Stimulated activated CD4-positive, alpha-beta T cell treated with anti-CD3 and anti-CD28 coated beads, Interleukin-1b, Interleukin-23, amount 100 ng/mL, for 1 hour (primary cell): ENCODE results near the gene CGB7.
"Not testable (repeated sequence)": the region's sequence is repeated elsewhere in the genome, so short reads cannot be mapped to it uniquely, and the experiment has no call there.

Source experiments
- DNase-seq, 2 donors: peaks; one replicate each; pipeline ENCODE4 v3.0.0-alpha.2; 2020; ENCODE audit warnings: low read depth in 2 of 2

CGB7 gene

GRCh38 chr19:49042177-49042576, 15.4 kb downstream of the CGB7 start:
- DNase-seq: no peak

- not testable (repeated sequence) for DNase-seq
These were observed 17.8 kb downstream of the CGB7 start for GRCh38 chr19:49039736-49040135.

- not testable (repeated sequence) for DNase-seq
These were observed 18.8 kb downstream of the CGB7 start for GRCh38 chr19:49038557-49039276.

DNA sequence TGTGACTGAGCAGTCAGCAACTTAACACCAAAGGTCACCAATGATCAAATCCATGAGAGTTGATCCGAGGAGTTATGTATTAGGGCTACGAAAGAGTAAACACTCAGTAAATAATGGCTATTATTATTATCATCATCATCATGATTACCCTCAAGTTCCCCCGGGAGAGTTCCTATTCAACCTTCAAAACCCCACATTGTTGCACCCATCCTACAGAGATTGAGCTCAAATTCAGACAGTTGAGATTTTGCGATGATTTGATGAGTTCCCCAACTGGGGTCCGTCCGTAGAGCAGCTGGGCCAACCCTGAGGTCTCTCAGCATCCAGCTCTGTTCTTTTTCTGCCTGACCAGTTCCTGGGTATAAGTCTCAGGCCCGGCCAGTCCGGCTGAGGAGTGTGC, 19.4 kb downstream of the CGB7 start:
- not testable (repeated sequence) for DNase-seq

DNA sequence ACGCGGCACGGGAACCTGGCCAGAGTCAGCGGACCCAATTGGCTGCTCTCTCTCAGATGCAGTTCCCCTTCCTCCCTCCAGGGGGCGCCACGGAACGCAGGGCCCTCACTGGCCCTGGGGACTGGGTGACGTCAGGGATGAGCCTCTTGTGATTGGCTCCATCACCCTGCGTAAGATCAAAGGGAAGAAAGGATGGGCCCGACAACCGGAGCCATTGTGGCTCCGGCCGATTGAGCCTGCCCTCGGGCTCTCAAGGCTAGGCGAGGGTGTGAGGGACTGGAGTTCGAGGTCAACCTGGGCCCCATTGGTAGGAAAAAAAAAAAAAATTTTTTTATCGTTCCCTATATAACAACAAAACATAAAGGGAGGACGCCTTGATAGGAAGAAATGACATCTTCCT, 20.7 kb downstream of the CGB7 start, which contains the start of gene CGB1:
TSS of gene CGB1 (minus strand) at position 81 of the 400 bp plus-strand sequence. CDS start 184 bp downstream, outside the sequence.
- not testable (repeated sequence) for DNase-seq

DNA sequence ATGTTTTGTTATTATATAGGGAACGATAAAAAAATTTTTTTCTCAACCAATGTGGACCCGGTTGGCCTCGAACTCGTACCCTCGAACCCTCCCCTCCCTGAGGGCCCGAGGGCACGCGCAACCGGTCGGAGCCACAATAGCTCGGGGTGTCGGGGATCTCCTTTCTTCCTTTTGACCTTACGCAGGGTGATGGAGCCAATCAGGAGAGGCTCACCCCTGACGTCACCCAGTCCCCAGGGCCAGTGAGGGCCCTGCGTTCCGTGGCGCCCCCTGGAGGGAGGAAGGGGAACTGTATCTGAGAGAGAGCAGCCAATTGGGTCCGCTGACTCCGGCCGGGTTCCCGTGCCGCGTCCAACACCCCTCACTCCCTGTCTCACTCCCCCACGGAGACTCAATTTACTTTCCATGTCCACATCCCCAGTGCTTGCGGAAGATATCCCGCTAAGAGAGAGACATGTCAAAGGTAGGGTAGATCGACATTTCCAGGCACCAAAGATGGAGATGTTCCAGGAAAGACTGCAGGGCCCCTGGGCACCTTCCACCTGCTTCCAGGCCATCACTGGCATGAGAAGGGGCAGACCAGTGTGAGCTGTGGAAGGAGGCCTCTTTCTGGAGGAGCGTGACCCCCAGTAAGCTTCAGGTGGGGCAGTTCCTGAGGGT, 25.8 kb downstream of the CGB7 start, which contains the start of gene CGB2:
TSS of gene CGB2 (plus strand) at position 249 of the 660 bp plus-strand sequence. CDS start at position 455, 206 bp downstream.
- not testable (repeated sequence) for DNase-seq

DNA sequence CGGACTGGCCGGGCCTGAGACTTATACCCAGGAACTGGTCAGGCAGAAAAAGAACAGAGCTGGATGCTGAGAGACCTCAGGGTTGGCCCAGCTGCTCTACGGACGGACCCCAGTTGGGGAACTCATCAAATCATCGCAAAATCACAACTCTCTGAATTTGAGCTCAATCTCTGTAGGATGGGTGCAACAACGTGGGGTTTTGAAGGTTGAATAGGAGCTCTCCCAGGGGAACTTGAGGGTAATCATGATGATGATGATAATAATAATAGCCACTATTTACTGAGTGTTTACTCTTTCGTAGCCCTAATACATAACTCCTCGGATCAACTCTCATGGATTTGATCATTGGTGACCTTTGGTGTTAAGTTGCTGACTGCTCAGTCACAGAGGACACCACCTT, 27.2 kb downstream of the CGB7 start:
- DNase-seq: not testable (repeated sequence)

DNA sequence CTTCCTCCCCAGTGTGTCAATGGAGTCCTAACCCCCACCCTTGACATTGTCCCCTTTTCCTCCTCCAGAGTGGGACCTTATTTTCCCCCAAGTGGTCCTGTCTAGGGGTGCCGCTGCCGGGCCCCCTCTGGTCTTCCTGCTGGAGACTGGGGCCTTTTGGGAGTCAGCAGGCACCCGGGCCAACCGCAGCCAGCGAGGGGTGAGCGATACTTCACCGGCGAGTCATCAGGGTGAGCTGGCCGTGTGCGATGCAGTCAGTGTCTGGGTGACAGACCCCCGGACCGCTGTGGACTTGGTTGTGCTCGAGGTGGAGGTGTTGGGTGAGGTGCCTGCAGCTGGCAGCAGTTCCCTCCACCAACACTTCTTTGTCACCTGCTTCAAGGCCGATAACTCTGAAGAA, 27.8 kb downstream of the CGB7 start:
- not testable (repeated sequence) for DNase-seq

DNA sequence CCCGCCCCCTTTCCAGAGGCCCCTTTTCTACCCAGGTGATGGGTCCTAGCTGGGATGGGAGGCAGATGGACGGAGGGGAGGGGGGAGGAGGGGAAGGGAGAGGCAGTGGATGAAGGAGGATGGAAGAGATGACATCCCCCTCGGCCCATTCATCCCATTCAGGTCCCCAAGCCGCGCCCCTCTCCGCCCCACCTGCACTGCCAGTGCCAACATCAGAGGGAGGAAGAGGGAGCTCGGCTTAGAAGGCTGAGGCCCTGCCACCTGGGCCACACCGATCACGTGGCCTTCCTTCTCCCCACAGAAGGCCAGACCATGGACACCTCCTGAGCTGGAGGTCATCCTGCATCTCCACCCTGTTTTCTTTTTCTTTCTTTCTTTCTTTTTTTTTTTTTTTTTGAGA, 28.9 kb downstream of the CGB7 start:
- DNase-seq: not testable (repeated sequence)

- DNase-seq: not testable (repeated sequence)
These were observed 31.9 kb downstream of the CGB7 start for GRCh38 chr19:49025599-49025998.

DNA sequence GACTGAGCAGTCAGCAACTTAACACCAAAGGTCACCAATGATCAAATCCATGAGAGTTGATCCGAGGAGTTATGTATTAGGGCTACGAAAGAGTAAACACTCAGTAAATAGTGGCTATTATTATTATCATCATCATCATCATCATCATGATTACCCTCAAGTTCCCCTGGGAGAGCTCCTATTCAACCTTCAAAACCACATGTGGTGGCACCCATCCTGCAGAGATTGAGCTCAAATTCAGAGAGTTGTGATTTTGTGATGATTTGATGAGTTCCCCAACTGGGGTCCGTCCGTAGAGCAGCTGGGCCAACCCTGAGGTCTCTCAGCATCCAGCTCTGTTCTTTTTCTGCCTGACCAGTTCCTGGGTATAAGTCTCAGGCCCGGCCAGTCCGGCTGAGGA, 32.5 kb downstream of the CGB7 start:
- DNase-seq: not testable (repeated sequence)

DNA sequence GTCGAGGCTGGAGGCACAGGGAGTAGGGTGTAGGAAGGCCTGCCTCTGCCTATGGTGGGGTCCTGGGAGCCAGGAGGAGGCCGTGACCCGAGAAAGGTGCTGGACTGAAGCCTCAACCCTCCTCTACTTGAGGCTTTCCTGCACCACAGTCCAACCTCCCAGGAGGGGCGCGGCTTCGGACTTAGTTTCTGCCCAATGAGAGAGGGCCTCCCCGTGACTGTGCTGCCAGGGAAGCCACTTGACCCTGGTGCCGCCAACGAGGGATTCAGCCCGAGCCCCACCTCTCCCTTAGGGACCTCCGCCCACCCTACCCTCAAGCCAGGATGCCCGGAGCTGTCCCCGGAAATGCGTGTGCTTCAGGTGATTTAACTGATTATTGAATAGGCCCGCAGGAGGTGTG, 33.3 kb downstream of the CGB7 start, which contains the start of gene CGB3:
TSS of gene CGB3 (minus strand) at position 101 of the 400 bp plus-strand sequence. CDS start 362 bp downstream, outside the sequence.
- DNase-seq: not testable (repeated sequence)

DNA sequence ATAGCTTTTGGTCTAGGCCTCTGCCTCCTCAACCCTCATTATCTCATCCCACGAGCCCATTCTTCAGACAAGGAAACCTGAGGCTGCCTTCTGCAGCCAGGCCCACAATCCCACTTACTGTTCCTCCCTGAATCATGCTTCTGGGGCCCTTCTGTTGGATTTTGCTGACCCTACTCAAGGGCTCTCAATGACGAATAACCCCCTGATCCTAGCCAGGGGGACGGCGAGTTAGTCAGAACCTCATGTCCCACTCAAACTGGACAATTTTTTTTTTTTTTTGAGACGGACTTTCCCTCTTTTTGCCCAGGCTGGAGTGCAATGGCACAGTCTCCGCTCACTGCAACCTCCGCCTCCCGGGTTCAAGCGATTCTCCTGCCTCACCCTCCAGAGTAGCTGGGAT, 35.4 kb downstream of the CGB7 start:
- no peak for DNase-seq

DNA sequence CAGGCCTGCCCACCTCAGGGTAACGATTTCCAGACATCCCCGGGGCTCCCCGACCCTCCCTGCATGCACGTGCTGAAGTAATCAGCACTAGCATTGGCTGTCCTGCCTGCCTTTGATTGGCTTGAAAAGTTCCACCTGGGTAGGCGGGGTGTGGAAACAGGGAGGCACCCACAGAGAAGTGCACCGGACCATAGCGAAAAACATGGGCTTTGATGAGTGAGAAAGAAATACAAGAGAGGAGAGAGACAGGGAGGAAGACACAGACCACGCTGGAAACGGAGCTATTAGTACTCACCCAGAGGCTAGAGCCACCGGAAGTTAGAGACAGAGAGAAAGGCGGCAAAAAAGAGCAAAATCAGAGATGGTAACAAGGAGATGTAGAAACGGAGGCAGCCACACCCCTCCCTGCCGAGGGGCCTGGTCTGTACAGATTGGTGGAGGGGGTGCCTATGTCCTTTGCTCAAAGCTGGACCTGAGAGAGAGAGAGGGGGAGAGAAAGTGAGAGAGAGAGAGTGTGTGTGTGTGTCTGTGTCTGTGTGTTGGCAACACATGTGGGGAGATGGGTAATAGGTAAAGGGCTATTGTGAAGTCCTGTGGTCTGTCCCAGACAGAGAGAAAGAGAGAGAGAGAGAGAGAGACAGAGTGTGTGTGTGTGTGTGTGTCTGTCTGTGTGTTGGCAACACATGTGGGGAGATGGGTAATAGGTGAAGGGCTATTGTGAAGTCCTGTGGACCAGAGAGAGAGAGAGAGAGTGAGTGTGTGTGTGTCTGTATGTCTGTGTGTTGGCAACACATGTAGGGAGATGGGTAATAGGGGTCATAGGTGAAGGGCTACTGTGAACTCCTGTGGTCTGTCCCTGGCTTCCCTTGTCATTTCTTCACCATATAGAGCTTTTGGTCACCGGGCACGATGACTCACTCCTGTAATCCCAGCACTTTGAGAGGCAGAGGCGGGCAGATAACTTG, 36.3 kb downstream of the CGB7 start:
- no peak for DNase-seq

DNA sequence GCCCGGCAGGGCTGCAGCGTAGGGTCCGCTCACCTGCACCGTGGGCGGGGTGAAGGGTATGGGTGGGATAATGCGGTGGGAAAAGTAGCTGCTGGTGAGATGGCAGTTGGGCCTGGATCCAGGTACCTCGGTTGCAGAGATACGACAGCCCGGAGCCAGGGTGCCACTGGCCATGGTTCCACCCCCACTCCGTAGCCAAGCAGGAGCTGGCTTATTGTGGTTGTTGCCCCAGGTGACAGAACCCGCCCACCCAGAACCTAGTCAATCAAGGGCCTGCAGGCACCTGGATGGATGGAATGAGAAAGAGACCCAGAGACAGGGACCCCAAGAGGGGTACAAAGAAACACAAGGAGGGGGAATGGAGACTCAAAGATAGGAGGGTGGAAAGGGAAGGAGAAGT, 37.2 kb downstream of the CGB7 start:
- no peak for DNase-seq

DNA sequence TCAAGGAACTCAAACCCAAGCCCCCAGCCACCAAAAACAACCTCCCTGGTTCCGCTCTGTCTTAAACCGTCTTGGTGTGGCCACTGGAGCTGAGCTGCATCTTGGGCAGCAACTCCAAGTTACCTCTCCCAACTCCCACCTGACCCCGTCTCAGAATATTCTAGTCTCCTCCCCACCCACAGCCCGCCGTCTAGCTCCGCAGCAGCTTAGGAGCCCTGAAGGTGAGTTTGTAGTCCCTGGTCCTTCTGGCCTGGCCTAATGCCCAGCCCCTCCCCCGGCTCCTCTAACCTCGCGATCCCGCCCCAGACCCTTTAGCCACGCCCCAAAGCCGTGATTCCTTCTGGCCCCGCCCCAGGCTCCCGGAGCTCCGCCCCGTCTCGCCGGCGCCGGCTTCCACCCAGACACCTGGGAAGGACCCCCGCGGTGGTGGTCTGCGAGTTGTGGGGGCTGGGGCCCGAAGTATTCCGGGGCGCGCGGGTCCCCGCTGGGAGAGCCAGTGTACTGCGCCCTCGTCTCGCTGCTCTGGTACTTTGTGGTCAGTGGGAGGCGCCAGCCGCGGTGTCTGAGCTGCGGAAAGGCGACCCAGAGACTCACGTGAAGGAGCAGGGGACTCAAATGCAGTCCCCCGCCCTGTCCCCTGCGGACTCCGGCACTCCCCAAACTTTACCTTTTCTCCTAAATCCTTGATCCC, 38.2 kb downstream of the CGB7 start:
- peak in 1 of 2 donors; percentile 48 for DNase-seq

- not testable (repeated sequence) for DNase-seq
These were observed 38.9 kb downstream of the CGB7 start for GRCh38 chr19:49018388-49019241.

- peak; percentile 33 to 38 for DNase-seq
These were observed 39.7 kb downstream of the CGB7 start for GRCh38 chr19:49017666-49018351.

- no peak for DNase-seq
These were observed 40.4 kb downstream of the CGB7 start, which contains the start of gene LHB for GRCh38 chr19:49017041-49017665. Gene LHB (minus strand): TSS chr19:49017091. CDS start chr19:49017081, 10 bp downstream.
